GM10266 (cell line): Measurements from ENCODE around the gene CDH5.
A peak's percentile ranks its signal among the peaks of the same experiment; 100 is the strongest.

Source experiments
- DNase-seq: peaks from one replicate; pipeline ENCODE4 v3.0.0; 2012; ENCODE audit errors: extremely low spot score
- TF ChIP-seq, protein P1 (sequence below): IDR thresholded peaks from 2 replicates; pipeline ENCODE4 v1.5.1; 2012; ENCODE audit warnings: mild to moderate bottlenecking, low read depth; ENCODE audit not compliant: control insufficient read depth, insufficient read depth; ENCODE audit errors: missing control alignments

CDH5 gene

GRCh38 chr16:66337463-66338188 lies 28.9 kb upstream of the CDH5 start:
- no peak for DNase-seq
- TF ChIP-seq, protein P1, sequence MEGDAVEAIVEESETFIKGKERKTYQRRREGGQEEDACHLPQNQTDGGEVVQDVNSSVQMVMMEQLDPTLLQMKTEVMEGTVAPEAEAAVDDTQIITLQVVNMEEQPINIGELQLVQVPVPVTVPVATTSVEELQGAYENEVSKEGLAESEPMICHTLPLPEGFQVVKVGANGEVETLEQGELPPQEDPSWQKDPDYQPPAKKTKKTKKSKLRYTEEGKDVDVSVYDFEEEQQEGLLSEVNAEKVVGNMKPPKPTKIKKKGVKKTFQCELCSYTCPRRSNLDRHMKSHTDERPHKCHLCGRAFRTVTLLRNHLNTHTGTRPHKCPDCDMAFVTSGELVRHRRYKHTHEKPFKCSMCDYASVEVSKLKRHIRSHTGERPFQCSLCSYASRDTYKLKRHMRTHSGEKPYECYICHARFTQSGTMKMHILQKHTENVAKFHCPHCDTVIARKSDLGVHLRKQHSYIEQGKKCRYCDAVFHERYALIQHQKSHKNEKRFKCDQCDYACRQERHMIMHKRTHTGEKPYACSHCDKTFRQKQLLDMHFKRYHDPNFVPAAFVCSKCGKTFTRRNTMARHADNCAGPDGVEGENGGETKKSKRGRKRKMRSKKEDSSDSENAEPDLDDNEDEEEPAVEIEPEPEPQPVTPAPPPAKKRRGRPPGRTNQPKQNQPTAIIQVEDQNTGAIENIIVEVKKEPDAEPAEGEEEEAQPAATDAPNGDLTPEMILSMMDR, result no peak

DNA sequence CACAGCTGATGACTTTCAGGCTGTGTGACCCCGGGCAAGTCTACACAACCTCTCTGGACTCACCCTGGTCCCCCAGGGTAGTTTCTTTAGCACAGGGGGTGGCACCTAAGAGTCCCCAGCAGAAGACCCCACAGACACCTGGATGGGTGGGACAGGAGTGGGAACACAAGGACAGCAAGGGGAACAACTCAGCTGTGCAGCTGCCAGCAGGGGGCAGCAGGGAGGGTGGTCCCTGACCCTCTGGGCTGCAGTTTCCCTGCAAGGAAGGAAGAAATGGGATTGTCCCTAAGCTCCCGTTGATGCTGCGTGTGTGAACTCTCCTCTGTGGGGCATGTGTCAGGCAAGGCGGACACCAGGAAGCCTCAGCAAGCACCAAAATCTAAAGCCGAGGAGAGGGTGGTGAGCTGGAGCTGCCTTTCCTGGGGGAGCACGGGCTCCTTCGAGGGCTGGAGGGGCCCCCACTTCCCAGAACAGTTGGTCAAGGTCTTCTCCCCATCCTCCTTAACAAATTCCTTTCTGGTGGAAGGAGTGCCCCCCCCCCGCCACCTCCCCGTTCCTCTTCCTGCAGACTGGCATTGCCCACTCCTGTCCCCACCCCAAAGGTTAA lies 24.1 kb upstream of the CDH5 start:
- TF ChIP-seq, protein P1, result peak; percentile 72
- peak; percentile 49 for DNase-seq

- TF ChIP-seq, protein P1, result peak; percentile 74
- DNase-seq, result peak; percentile 45
These were observed 21.9 kb upstream of the CDH5 start for GRCh38 chr16:66344533-66345145.

DNA sequence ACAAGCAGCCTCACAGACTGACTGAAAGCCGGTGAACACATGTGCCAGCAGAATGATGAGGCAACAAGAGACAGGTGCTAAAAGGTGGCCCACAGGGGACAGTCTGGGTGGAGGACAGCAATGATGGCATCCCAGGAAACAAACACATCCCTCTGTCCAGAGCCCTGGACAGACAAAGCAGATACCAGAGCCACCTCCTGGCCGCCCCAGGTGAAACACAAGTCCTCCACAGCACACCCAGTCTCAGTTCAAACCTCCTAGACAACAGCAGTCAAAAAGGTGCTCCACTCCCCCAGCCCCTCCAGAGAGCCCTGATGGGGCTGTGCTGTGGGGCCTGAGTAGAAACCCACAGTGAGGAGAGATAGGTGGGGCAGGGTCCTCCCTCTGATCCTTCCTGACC lies 20.3 kb upstream of the CDH5 start:
- no peak for DNase-seq
- TF ChIP-seq, protein P1, result no peak

GRCh38 chr16:66352304-66352703 lies 14.2 kb upstream of the CDH5 start:
- no peak for DNase-seq
- TF ChIP-seq, protein P1, result no peak

- TF ChIP-seq, protein P1, result no peak
These were observed 13.4 kb upstream of the CDH5 start for GRCh38 chr16:66353055-66353454.

More at GRCh38 chr16:66353055-66353454, 13.4 kb upstream of the CDH5 start:
- DNase-seq, result no peak
